T47D (cell line): ENCODE data around the gene JAM3.

Experiments
- DNase-seq, 2 experiments: peaks; one replicate each; pipeline versions ENCODE4 v3.0.0 to v3.0.0-alpha.2; 2011 to 2012; ENCODE audit warnings: low read depth in 1 of 2, low spot score in 1 of 2
- JUND ChIP-seq: IDR thresholded peaks from 2 replicates; pipeline ENCODE4 v1.6.1; 2012; ENCODE audit warnings: low read depth
- in situ Hi-C: cut with HindIII; loops from 2 replicates; pipeline ENCODE4 v1.10.0; 2016; ENCODE audit warnings: low sequenced_read_pairs, low pct_unique_long_range_greater_than_20kb

Gene JAM3

GRCh38 chr11:134153147-134153905 is 84.5 kb downstream of the JAM3 start:
- in situ Hi-C loops: no loop called here
- no peak for TF ChIP-seq JUND
- no peak for DNase-seq

- DNase-seq: no peak
- in situ Hi-C loops: no loop called here
- TF ChIP-seq JUND: no peak
These were observed 85.6 kb downstream of the JAM3 start for GRCh38 chr11:134154441-134154840.

GRCh38 chr11:134155456-134155855 is 86.6 kb downstream of the JAM3 start:
- DNase-seq: no peak
- in situ Hi-C loops: no loop called here
- no peak for TF ChIP-seq JUND

- DNase-seq: no peak
- in situ Hi-C loops: no loop called here
- no peak for TF ChIP-seq JUND
These were observed 87.3 kb downstream of the JAM3 start for GRCh38 chr11:134155946-134156865.

- in situ Hi-C loops: no loop called here
- TF ChIP-seq JUND: no peak
- no peak for DNase-seq
These were observed 88.6 kb downstream of the JAM3 start for GRCh38 chr11:134157451-134157850.

- in situ Hi-C loops: no loop called here
- TF ChIP-seq JUND: no peak
These were observed 89.2 kb downstream of the JAM3 start for GRCh38 chr11:134158023-134158422.

GRCh38 chr11:134159652-134160051 is 90.8 kb downstream of the JAM3 start:
- DNase-seq: no peak
- in situ Hi-C loops: no loop called here
- TF ChIP-seq JUND: no peak

More at GRCh38 chr11:134158023-134158422, 89.2 kb downstream of the JAM3 start:
- DNase-seq: no peak

GRCh38 chr11:134164490-134165370 is 95.9 kb downstream of the JAM3 start:
- in situ Hi-C loops: no loop called here
- no peak for TF ChIP-seq JUND
- DNase-seq: no peak

- peak in 1 of 2 experiments; percentile 26 for DNase-seq
- TF ChIP-seq JUND: no peak
- in situ Hi-C loops: no loop called here
These were observed 101.5 kb downstream of the JAM3 start for GRCh38 chr11:134170177-134170918.

GRCh38 chr11:134170919-134171281 is 102.0 kb downstream of the JAM3 start:
- DNase-seq: no peak
- in situ Hi-C loops: no loop called here
- no peak for TF ChIP-seq JUND

- no peak for TF ChIP-seq JUND
- no peak for DNase-seq
- in situ Hi-C loops: no loop called here
These were observed 103.1 kb downstream of the JAM3 start for GRCh38 chr11:134171951-134172350.

GRCh38 chr11:134173296-134173695 is 104.4 kb downstream of the JAM3 start:
- in situ Hi-C loops: no loop called here
- no peak for TF ChIP-seq JUND
- no peak for DNase-seq
